GM19239 (cell line): ENCODE measurements around the gene TRPM3.
A peak's percentile ranks its signal among the peaks of the same experiment; 100 is the strongest.

Source experiments
- DNase-seq: peaks from one replicate; pipeline ENCODE4 v3.0.0; 2011; ENCODE audit warnings: low spot score; ENCODE audit not compliant: insufficient read length
- FAIRE-seq: peaks from 2 replicates; lab custom pipeline; 2011; peaks lifted over from hg19 to GRCh38; lab: Jason Lieb, UNC

TRPM3 gene

GRCh38 chr9:70552561-70552960 lies 568.9 kb downstream of the TRPM3 start:
- DNase-seq (no peak), FAIRE-seq (no peak)

GRCh38 chr9:70551801-70552200 lies 569.6 kb downstream of the TRPM3 start:
- no peak for DNase-seq

GRCh38 chr9:70551396-70551795 lies 570.0 kb downstream of the TRPM3 start:
- DNase-seq (no peak), FAIRE-seq (no peak)

More at GRCh38 chr9:70551801-70552200, 569.6 kb downstream of the TRPM3 start:
- no peak for FAIRE-seq

- no peak for DNase-seq
- FAIRE-seq: no peak
Observed at GRCh38 chr9:70549926-70550325, 571.5 kb downstream of the TRPM3 start.

- no peak for FAIRE-seq
- no peak for DNase-seq
Observed at GRCh38 chr9:70542311-70542931, 579.0 kb downstream of the TRPM3 start.

GRCh38 chr9:70540016-70540415 lies 581.4 kb downstream of the TRPM3 start:
- DNase-seq (no peak), FAIRE-seq (no peak)

GRCh38 chr9:70539526-70539925 lies 581.9 kb downstream of the TRPM3 start:
- FAIRE-seq: no peak
- DNase-seq: no peak

GRCh38 chr9:70539001-70539400 lies 582.4 kb downstream of the TRPM3 start:
- FAIRE-seq (no peak), DNase-seq (no peak)

GRCh38 chr9:70537084-70537483 lies 584.3 kb downstream of the TRPM3 start:
- DNase-seq (no peak), FAIRE-seq (no peak)

- no peak for DNase-seq
- FAIRE-seq: no peak
Observed at GRCh38 chr9:70535546-70536323, 585.7 kb downstream of the TRPM3 start.

- FAIRE-seq (no peak), DNase-seq (no peak)
Observed at GRCh38 chr9:70534471-70534870, 587.0 kb downstream of the TRPM3 start.

- DNase-seq: no peak
- FAIRE-seq: no peak
Observed at GRCh38 chr9:70534061-70534460, 587.4 kb downstream of the TRPM3 start.

- FAIRE-seq (no peak), DNase-seq (no peak)
Observed at GRCh38 chr9:70533492-70533891, 587.9 kb downstream of the TRPM3 start.

- DNase-seq (no peak), FAIRE-seq (peak; percentile 33)
Observed at GRCh38 chr9:70532716-70533115, 588.7 kb downstream of the TRPM3 start.

GRCh38 chr9:70531311-70531710 lies 590.1 kb downstream of the TRPM3 start:
- no peak for FAIRE-seq
- DNase-seq: no peak

GRCh38 chr9:70530716-70531115 lies 590.7 kb downstream of the TRPM3 start:
- DNase-seq: no peak
- no peak for FAIRE-seq

- no peak for DNase-seq
- FAIRE-seq: no peak
Observed at GRCh38 chr9:70529833-70530232, 591.6 kb downstream of the TRPM3 start.

GRCh38 chr9:70529377-70529776 lies 592.0 kb downstream of the TRPM3 start:
- FAIRE-seq (no peak), DNase-seq (no peak)

GRCh38 chr9:70526902-70527301 lies 594.5 kb downstream of the TRPM3 start:
- no peak for DNase-seq
- no peak for FAIRE-seq

- DNase-seq: no peak
- FAIRE-seq: no peak
Observed at GRCh38 chr9:70525519-70525918, 595.9 kb downstream of the TRPM3 start.

- DNase-seq (peak; percentile 9), FAIRE-seq (peak; percentile 84)
Observed at GRCh38 chr9:70519912-70520724, 601.3 kb downstream of the TRPM3 start.
